HG03280 (cell line): Measurements from ENCODE around the gene ISOC1.

Experiments used
- ATAC-seq: cut with Tn5 transposase; IDR thresholded peaks from one replicate; pipeline ENCODE4 v1.9.1; 2021; ENCODE audit warnings: mild to moderate bottlenecking, moderate library complexity; ENCODE audit not compliant: unreplicated experiment

ISOC1 gene

GRCh38 chr5:129094087-129094923, at the start of gene ISOC1:
Gene ISOC1, plus strand, starts transcription at chr5:129094749. Its CDS starts 18 bp downstream, at chr5:129094767.
- ATAC-seq: peak; percentile 94

GRCh38 chr5:129046151-129046550, 48.4 kb upstream of the ISOC1 start:
- no peak for ATAC-seq

- no peak for ATAC-seq
Measured at GRCh38 chr5:129048509-129048908, 46.0 kb upstream of the ISOC1 start.

DNA sequence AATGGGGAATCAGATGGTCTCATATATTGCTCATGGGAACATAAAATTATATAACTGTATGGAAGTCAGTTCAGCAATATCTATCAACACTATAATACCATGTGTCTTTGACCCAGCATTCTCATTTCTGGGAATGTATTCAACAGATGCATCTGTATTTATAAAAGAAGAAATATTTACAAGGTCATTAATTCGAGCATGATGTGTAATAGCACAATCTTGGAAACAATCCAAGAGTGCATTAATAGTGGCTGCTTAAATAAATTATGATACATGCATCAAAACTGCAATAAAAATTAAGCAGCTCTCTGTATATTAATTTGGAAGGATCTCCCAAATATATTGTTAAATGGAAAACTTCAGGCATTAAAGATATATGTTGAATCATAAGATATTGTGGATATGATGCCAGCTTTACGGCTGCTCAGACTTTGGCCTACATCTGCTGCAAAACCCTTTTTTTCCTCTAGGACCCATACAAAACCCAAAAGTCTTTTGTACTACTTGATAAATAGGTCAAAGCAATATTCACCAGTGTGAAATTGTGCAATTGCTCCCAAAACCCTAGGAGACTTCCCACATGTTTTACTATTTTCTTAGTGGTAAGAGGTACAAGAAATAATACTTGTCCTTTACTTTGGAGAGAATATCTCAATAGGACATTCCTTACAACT, 45.3 kb upstream of the ISOC1 start:
- no peak for ATAC-seq

GRCh38 chr5:129051283-129051682, 43.3 kb upstream of the ISOC1 start:
- no peak for ATAC-seq

DNA sequence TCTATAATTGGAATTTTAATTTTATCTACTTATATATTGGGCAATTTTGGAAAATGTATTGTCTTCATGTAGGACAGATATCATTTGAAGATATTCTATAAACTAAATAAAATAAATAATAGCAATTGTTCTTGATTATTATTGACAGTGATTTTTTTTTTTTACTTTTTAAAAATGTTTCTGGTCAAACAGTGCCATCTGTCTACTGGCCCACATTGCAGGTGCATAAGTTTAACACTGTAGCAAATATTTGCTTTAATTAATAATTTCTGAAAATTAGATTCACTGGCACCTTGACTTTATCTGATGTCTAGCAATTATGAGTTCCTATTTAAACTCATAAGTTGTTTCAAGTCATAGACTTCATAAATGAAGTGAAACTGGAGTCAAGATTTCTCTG, 41.1 kb upstream of the ISOC1 start:
- no peak for ATAC-seq

GRCh38 chr5:129057329-129057728, 37.2 kb upstream of the ISOC1 start:
- no peak for ATAC-seq

DNA sequence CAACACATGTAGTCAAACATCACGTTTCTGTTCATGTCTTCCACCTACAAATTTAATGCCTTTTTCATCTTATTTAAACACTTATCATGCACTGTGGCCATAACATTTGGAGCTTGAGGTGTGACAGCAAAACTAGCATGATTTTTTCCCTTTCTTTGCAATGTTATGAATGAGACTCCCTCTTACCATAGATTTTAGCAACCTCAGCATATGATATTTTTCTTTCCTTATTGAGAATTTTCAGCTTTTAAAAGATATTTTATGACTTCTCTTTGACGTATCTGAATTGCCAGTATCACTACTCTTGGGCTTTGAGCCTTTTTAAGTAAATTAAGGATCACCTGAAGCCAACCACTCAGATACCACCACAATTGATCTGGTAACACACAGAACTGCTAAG, 32.7 kb upstream of the ISOC1 start:
- no peak for ATAC-seq

DNA sequence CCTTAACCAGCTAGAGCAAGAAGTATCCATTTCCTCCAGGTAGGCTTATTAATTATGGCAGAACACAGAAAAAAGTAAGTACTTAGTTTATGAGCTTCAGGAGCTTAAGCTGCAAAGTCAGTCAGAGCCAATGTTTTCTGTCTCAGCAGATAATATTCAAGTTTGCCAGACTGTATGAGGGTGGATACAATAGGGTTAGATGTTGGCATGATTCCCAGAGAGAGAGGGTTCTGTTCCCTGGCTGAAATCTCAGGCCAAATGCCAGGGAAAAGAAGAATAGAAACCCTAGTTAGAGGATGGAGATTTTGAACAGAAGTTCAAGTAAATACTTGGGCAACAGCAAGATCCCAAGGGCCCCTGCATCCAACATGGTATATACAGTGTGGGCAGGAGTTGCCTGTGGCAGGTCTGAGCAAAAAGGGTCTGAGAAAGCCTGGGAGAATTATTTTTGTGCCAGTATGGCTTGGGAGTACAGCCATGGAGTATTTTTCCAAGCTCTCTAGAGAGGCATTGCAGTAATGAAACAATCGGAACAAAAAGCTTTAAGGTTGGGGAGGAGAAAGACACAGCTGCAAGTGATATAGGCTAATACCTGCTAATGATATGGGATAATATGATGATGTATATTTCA, 31.0 kb upstream of the ISOC1 start:
- no peak for ATAC-seq

GRCh38 chr5:129065721-129066120, 28.8 kb upstream of the ISOC1 start:
- ATAC-seq: no peak

- no peak for ATAC-seq
Measured at GRCh38 chr5:129067745-129068144, 26.8 kb upstream of the ISOC1 start.

GRCh38 chr5:129069292-129069691, 25.3 kb upstream of the ISOC1 start:
- peak; percentile 84 for ATAC-seq

DNA sequence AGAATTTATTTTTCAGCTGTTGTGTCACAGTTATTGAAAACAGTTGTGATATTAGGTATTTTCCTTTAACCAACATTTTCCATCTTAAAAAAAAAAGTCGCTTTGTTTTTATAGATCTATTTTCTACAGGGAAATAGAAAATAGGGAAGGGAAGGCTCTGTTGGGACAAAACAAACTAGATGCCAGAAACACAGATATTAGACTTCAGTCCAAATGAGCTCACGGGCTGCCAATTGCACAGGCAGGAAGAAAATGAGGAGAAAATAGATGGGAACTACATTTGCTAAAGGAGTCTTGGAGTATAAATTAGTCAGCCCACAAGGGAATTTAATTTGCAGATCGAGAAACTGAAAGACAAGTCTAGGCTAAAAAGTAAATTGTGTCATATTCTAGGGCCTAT, 21.4 kb upstream of the ISOC1 start:
- ATAC-seq: no peak

- no peak for ATAC-seq
Measured at GRCh38 chr5:129074903-129075302, 19.6 kb upstream of the ISOC1 start.

- ATAC-seq: no peak
Measured at GRCh38 chr5:129077433-129078075, 17.0 kb upstream of the ISOC1 start.

DNA sequence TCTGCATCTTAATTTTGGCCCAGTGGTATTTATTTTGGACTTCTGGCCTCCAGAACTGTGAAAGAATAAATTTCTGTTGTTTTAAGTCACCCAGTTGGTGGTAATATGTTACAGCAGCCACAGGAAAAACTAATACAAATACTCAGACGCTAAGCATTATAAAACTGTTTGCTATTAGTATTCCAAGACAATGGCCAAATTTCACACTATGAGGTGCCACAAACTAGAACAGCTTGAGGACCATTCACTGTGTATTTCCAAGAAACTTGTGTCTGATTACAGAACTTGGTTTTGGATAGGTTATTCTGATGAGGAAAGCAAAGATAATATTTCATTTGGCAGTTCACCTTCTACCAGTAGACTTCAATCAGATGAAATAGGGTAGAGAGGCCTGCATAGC, 16.3 kb upstream of the ISOC1 start:
- ATAC-seq: no peak

DNA sequence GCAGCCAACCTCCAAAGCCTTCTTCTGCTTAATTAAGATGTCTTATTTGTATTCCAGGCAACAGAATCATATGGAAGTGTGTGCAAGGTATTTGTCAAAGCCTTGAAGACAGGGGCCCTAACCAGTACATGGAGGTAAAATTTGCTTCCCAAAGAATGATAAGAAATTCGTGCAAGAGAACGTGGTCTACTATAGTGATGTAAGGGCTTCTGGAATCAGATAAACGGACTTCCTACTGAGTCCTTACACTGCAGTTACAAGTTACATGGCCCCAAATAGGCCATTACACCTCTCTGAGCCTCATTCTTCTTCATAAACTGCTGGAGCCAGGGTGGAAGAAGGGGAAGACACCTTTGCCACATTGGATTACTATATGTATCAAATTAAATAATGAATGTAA, 15.9 kb upstream of the ISOC1 start:
- no peak for ATAC-seq

- no peak for ATAC-seq
Measured at GRCh38 chr5:129079496-129079895, 15.1 kb upstream of the ISOC1 start.

- no peak for ATAC-seq
Measured at GRCh38 chr5:129080766-129081165, 13.8 kb upstream of the ISOC1 start.

- ATAC-seq: no peak
Measured at GRCh38 chr5:129082225-129083136, 12.1 kb upstream of the ISOC1 start.
